ENCODE results near the gene GTF2F2. TPM values are rescaled to one million over a fixed set of nuclear protein-coding genes. Genes with fewer than 3 reads are reported as not detected.

GTF2F2 gene
- total RNA-seq, 2 experiments from 2014 or later, result 20.1 to 25.1 TPM

GRCh38 chr13:45208132-45208531 lies 87.8 kb downstream of the GTF2F2 start:
- Histone ChIP-seq H2AFZ (ENCODE audit: low read length) (no peak overlapping the region), H3K9me3 (ENCODE audit: low read length) (no peaks in the 10 kb centered on the region), H3K4me3 (ENCODE audit: low read depth, low read length, poor library complexity, severe bottlenecking) (no peak overlapping the region), H3K9me2 (ENCODE audit: insufficient read depth, low read length) (no peaks in the 10 kb centered on the region), H3K4me1 (ENCODE audit: insufficient read depth, low read length, poor library complexity, severe bottlenecking) (no peaks in the 10 kb centered on the region), H3K27ac (ENCODE audit: low read depth, low read length, poor library complexity, severe bottlenecking) (no peak overlapping the region), H4K20me1 (ENCODE audit: insufficient read depth, low read length) (no peaks in the 10 kb centered on the region), H3K79me2 (ENCODE audit: insufficient read depth, low read depth, low read length) (no peaks in the 10 kb centered on the region), H3K4me2 (ENCODE audit: low read length) (no peak overlapping the region), H3K36me3 (ENCODE audit: insufficient read depth, low read length) (peaks cover 26% of the 10 kb centered on the region; the same call in 1 of the 2 replicates)
- intact Hi-C loops (cut with micrococcal nuclease; ENCODE audit: unreplicated experiment), result no loop called here
- ChIA-PET POLR2A (interaction anchor here (1.2 kb wide), 1 partner anchor 12 kb away, joined by 5 read pairs; no protein-coding TSS in a partner anchor), CTCF (ENCODE audit: unreplicated experiment) (no interaction called here)
- DNase-seq (ENCODE audit: low spot score), result no peak
- BruUV-seq (replicated peaks), result no TSS peak
- TF ChIP-seq EZH2phosphoT487 (IDR thresholded peaks at IDR 0.05; ENCODE audit: borderline replicate concordance, low read depth, low read length) (no peak), CTCF (conservative IDR thresholded peaks at IDR 0.05; ENCODE audit: low read length) (no peak)

- TF ChIP-seq EZH2phosphoT487 (IDR thresholded peaks at IDR 0.05; ENCODE audit: borderline replicate concordance, low read depth, low read length) (no peak), CTCF (conservative IDR thresholded peaks at IDR 0.05; ENCODE audit: low read length) (no peak)
- Histone ChIP-seq H4K20me1 (ENCODE audit: insufficient read depth, low read length) (no peaks in the 10 kb centered on the region), H3K79me2 (ENCODE audit: insufficient read depth, low read depth, low read length) (no peaks in the 10 kb centered on the region), H3K9me3 (ENCODE audit: low read length) (no peaks in the 10 kb centered on the region), H3K4me1 (ENCODE audit: insufficient read depth, low read length, poor library complexity, severe bottlenecking) (no peaks in the 10 kb centered on the region), H3K27ac (ENCODE audit: low read depth, low read length, poor library complexity, severe bottlenecking) (no peak overlapping the region), H3K9me2 (ENCODE audit: insufficient read depth, low read length) (no peaks in the 10 kb centered on the region), H2AFZ (ENCODE audit: low read length) (no peak overlapping the region), H3K36me3 (ENCODE audit: insufficient read depth, low read length) (peaks cover 29% of the 10 kb centered on the region; the same call in 1 of the 2 replicates), H3K4me3 (ENCODE audit: low read depth, low read length, poor library complexity, severe bottlenecking) (no peak overlapping the region), H3K4me2 (ENCODE audit: low read length) (no peak overlapping the region)
- DNase-seq (ENCODE audit: low spot score), result no peak
- BruUV-seq (replicated peaks), result no TSS peak
- intact Hi-C loops (cut with micrococcal nuclease; ENCODE audit: unreplicated experiment), result no loop called here
- ChIA-PET POLR2A (interaction anchor here (1.2 kb wide), 1 partner anchor 10 kb away, joined by 5 read pairs; no protein-coding TSS in a partner anchor), CTCF (ENCODE audit: unreplicated experiment) (no interaction called here)
Measured at GRCh38 chr13:45209229-45209628, 88.9 kb downstream of the GTF2F2 start.

DNA sequence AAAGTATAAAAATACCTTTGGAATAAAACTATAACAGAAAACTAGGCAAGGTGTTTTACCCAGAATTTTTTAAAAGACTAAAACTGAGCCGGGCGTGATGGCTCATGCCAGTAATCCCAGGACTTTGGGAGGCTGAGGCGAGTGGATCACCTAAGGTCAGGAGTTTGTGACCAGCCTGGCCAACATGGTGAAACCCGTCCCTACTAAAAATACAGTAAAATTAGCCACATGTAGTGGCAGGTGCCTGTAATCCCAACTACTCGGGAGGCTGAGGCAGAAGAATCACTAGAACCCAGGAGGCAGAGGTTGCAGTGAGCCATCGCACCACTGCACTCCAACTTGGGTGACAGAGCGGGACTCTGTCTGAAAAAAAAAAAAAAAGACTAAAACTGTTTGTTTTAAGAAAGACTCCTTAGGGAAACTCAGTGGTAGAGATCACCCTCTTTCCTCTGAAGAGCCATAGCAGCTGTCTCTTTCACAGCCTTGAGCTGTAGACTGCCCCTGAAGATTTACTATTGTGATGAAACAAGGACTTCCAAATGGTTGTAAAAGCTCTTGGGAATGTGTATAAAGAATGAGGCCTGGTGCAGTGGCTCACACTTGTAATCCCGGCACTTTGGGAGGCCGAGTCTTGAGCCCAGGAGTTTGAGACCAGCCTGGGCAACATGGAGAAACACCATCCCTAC lies 95.2 kb downstream of the GTF2F2 start:
- Histone ChIP-seq H3K4me3 (ENCODE audit: low read depth, low read length, poor library complexity, severe bottlenecking) (no peak overlapping the region), H4K20me1 (ENCODE audit: insufficient read depth, low read length) (no peaks in the 10 kb centered on the region), H3K9me3 (ENCODE audit: low read length) (no peaks in the 10 kb centered on the region), H3K4me1 (ENCODE audit: insufficient read depth, low read length, poor library complexity, severe bottlenecking) (no peaks in the 10 kb centered on the region), H3K9me2 (ENCODE audit: insufficient read depth, low read length) (no peaks in the 10 kb centered on the region), H3K36me3 (ENCODE audit: insufficient read depth, low read length) (peaks cover 9% of the 10 kb centered on the region; the same call in 1 of the 2 replicates), H2AFZ (ENCODE audit: low read length) (no peak overlapping the region), H3K27ac (ENCODE audit: low read depth, low read length, poor library complexity, severe bottlenecking) (no peak overlapping the region), H3K79me2 (ENCODE audit: insufficient read depth, low read depth, low read length) (no peaks in the 10 kb centered on the region), H3K4me2 (ENCODE audit: low read length) (no peak overlapping the region)
- intact Hi-C loops (cut with micrococcal nuclease; ENCODE audit: unreplicated experiment), result no loop called here
- BruUV-seq (replicated peaks), result no TSS peak
- no peak for DNase-seq (ENCODE audit: low spot score)
- CTCF ChIA-PET (ENCODE audit: unreplicated experiment), result no interaction called here
- POLR2A ChIA-PET, result interaction anchor here (0.6 to 1.2 kb wide), 2 partner anchors 36 to 353 kb away, joined by 3 to 4 read pairs; no protein-coding TSS in a partner anchor
- TF ChIP-seq CTCF (conservative IDR thresholded peaks at IDR 0.05; ENCODE audit: low read length) (no peak), EZH2phosphoT487 (IDR thresholded peaks at IDR 0.05; ENCODE audit: borderline replicate concordance, low read depth, low read length) (no peak)
